ENCODE measurements around the gene KRT14.

Gene KRT14

GRCh38 chr17:41565338-41565737 is 21.4 kb downstream of the KRT14 start:
- Histone ChIP-seq H3K36me3 (ENCODE audit: insufficient read depth, low read length) (no peaks in the 10 kb centered on the region), H3K27ac (ENCODE audit: low read length) (no peak overlapping the region), H3K4me2 (ENCODE audit: insufficient read depth, low read length) (no peak overlapping the region), H3K4me3 (ENCODE audit: low read depth in 1 of 2, low read length in 2 of 2) (no peak overlapping the region), H4K20me1 (ENCODE audit: insufficient read depth, low read length) (no peaks in the 10 kb centered on the region), H3K9ac (ENCODE audit: low read depth, low read length) (no peak overlapping the region), H2AFZ (ENCODE audit: low read depth, low read length) (no peak overlapping the region), H3K27me3 (ENCODE audit: insufficient read depth, low read length, poor library complexity) (peaks cover 6% of the 10 kb centered on the region), H3K9me3 (ENCODE audit: insufficient read depth, low read length, severe bottlenecking) (no peaks in the 10 kb centered on the region), H3K4me1 (ENCODE audit: insufficient read depth, low read length) (no peaks in the 10 kb centered on the region), H3K79me2 (ENCODE audit: insufficient read depth, low read length) (no peaks in the 10 kb centered on the region)
- DNase-seq (no peak), ATAC-seq (ENCODE audit: insufficient read depth, low read depth) (no peak)
- TF ChIP-seq, protein P1, sequence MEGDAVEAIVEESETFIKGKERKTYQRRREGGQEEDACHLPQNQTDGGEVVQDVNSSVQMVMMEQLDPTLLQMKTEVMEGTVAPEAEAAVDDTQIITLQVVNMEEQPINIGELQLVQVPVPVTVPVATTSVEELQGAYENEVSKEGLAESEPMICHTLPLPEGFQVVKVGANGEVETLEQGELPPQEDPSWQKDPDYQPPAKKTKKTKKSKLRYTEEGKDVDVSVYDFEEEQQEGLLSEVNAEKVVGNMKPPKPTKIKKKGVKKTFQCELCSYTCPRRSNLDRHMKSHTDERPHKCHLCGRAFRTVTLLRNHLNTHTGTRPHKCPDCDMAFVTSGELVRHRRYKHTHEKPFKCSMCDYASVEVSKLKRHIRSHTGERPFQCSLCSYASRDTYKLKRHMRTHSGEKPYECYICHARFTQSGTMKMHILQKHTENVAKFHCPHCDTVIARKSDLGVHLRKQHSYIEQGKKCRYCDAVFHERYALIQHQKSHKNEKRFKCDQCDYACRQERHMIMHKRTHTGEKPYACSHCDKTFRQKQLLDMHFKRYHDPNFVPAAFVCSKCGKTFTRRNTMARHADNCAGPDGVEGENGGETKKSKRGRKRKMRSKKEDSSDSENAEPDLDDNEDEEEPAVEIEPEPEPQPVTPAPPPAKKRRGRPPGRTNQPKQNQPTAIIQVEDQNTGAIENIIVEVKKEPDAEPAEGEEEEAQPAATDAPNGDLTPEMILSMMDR (IDR thresholded peaks at IDR 0.05; ENCODE audit: borderline replicate concordance, extremely low read depth, low read length, poor library complexity, severe bottlenecking) = no peak
- no peak for TF ChIP-seq EZH2 (IDR thresholded peaks at IDR 0.05; ENCODE audit: borderline replicate concordance, low read depth, low read length, severe bottlenecking)

GRCh38 chr17:41563607-41564170 is 23.0 kb downstream of the KRT14 start:
- no peak overlapping the region for H3K4me2 ChIP-seq (ENCODE audit: insufficient read depth, low read length)
- no peaks in the 10 kb centered on the region for H4K20me1 ChIP-seq (ENCODE audit: insufficient read depth, low read length)
- no peaks in the 10 kb centered on the region for H3K9me3 ChIP-seq (ENCODE audit: insufficient read depth, low read length, severe bottlenecking)
- no peak for TF ChIP-seq EZH2 (IDR thresholded peaks at IDR 0.05; ENCODE audit: borderline replicate concordance, low read depth, low read length, severe bottlenecking)
- TF ChIP-seq, protein P1 (IDR thresholded peaks at IDR 0.05; ENCODE audit: borderline replicate concordance, extremely low read depth, low read length, poor library complexity, severe bottlenecking) = no peak
- ATAC-seq (ENCODE audit: insufficient read depth, low read depth) = no peak
- no peak overlapping the region for H2AFZ ChIP-seq (ENCODE audit: low read depth, low read length)
- no peaks in the 10 kb centered on the region for H3K4me1 ChIP-seq (ENCODE audit: insufficient read depth, low read length)
- no peaks in the 10 kb centered on the region for H3K79me2 ChIP-seq (ENCODE audit: insufficient read depth, low read length)
- peaks cover 6% of the 10 kb centered on the region for H3K27me3 ChIP-seq (ENCODE audit: insufficient read depth, low read length, poor library complexity)
- H3K27ac ChIP-seq (ENCODE audit: low read length) = no peak overlapping the region
- no peak overlapping the region for H3K9ac ChIP-seq (ENCODE audit: low read depth, low read length)
- DNase-seq = no peak
- no peak overlapping the region for H3K4me3 ChIP-seq (ENCODE audit: low read depth in 1 of 2, low read length in 2 of 2)
- no peaks in the 10 kb centered on the region for H3K36me3 ChIP-seq (ENCODE audit: insufficient read depth, low read length)

GRCh38 chr17:41561554-41561953 is 25.1 kb downstream of the KRT14 start:
- DNase-seq (no peak), ATAC-seq (ENCODE audit: insufficient read depth, low read depth) (no peak)
- H3K4me2 ChIP-seq (ENCODE audit: insufficient read depth, low read length) = no peak overlapping the region
- H3K27ac ChIP-seq (ENCODE audit: low read length) = no peak overlapping the region
- no peaks in the 10 kb centered on the region for H3K4me1 ChIP-seq (ENCODE audit: insufficient read depth, low read length)
- H4K20me1 ChIP-seq (ENCODE audit: insufficient read depth, low read length) = no peaks in the 10 kb centered on the region
- peaks cover 9% of the 10 kb centered on the region for H3K27me3 ChIP-seq (ENCODE audit: insufficient read depth, low read length, poor library complexity)
- no peak overlapping the region for H2AFZ ChIP-seq (ENCODE audit: low read depth, low read length)
- no peaks in the 10 kb centered on the region for H3K79me2 ChIP-seq (ENCODE audit: insufficient read depth, low read length)
- H3K4me3 ChIP-seq (ENCODE audit: low read depth in 1 of 2, low read length in 2 of 2) = no peak overlapping the region
- no peaks in the 10 kb centered on the region for H3K36me3 ChIP-seq (ENCODE audit: insufficient read depth, low read length)
- no peaks in the 10 kb centered on the region for H3K9me3 ChIP-seq (ENCODE audit: insufficient read depth, low read length, severe bottlenecking)
- TF ChIP-seq, protein P1 (IDR thresholded peaks at IDR 0.05; ENCODE audit: borderline replicate concordance, extremely low read depth, low read length, poor library complexity, severe bottlenecking) = no peak
- no peak for TF ChIP-seq EZH2 (IDR thresholded peaks at IDR 0.05; ENCODE audit: borderline replicate concordance, low read depth, low read length, severe bottlenecking)
- no peak overlapping the region for H3K9ac ChIP-seq (ENCODE audit: low read depth, low read length)
